SK-N-SH (cell line): ENCODE data around the gene ARHGAP5.

Experiments
- EP300 ChIP-seq, 2 experiments: IDR thresholded peaks; 2 replicates each; pipeline versions ENCODE4 v1.4.0 to v1.6.1; 2012; ENCODE audit warnings: borderline replicate concordance in 1 of 2, low read depth in 1 of 2, low read length in 1 of 2
- EZH2phosphoT487 ChIP-seq: fragments of 200-600 bp; sonication (generic); IDR thresholded peaks from 2 replicates; pipeline ENCODE4 v1.6.1; 2017; ENCODE audit warnings: low read depth, mixed run types, mild to moderate bottlenecking, antibody characterized with exemption, moderate library complexity, borderline replicate concordance
- FOXM1 ChIP-seq: IDR thresholded peaks from 2 replicates; pipeline ENCODE4 v1.4.0; 2012; ENCODE audit warnings: low read depth, mild to moderate bottlenecking
- MAX ChIP-seq: IDR thresholded peaks from 2 replicates; pipeline ENCODE4 v1.4.0; 2012; ENCODE audit warnings: low read depth
- MXI1 ChIP-seq: IDR thresholded peaks from 2 replicates; pipeline ENCODE4 v1.6.1; 2012; ENCODE audit warnings: mild to moderate bottlenecking, low read depth, low read length, improper control_type of control experiment
- NRF1 ChIP-seq: IDR thresholded peaks from 2 replicates; pipeline ENCODE4 v1.6.1; 2012; ENCODE audit warnings: low read depth, mild to moderate bottlenecking, low read length
- SMC3 ChIP-seq: IDR thresholded peaks from 2 replicates; pipeline ENCODE4 v1.6.1; 2012; ENCODE audit warnings: low read depth, low read length, improper control_type of control experiment
- YY1 ChIP-seq: IDR thresholded peaks from 2 replicates; pipeline ENCODE4 v1.4.0; 2012; ENCODE audit warnings: low read depth, mild to moderate bottlenecking
- TF ChIP-seq, protein P1 (sequence below): fragments of 200-600 bp; sonication (generic); IDR thresholded peaks from 2 replicates; pipeline ENCODE4 v1.6.1; 2017; ENCODE audit warnings: antibody characterized with exemption, mild to moderate bottlenecking, moderate library complexity
- TF ChIP-seq, protein P2 (sequence below): IDR thresholded peaks from 2 replicates; pipeline ENCODE4 v1.6.1; 2012; ENCODE audit warnings: mild to moderate bottlenecking, low read depth, low read length, moderate library complexity
- TF ChIP-seq, protein P3 (sequence below): IDR thresholded peaks from 2 replicates; pipeline ENCODE4 v1.4.0; 2012; ENCODE audit warnings: low read depth, borderline replicate concordance

GRCh38 chr14:32136027-32136825 lies 59.1 kb downstream of the ARHGAP5 start:
- TF ChIP-seq, protein P1, sequence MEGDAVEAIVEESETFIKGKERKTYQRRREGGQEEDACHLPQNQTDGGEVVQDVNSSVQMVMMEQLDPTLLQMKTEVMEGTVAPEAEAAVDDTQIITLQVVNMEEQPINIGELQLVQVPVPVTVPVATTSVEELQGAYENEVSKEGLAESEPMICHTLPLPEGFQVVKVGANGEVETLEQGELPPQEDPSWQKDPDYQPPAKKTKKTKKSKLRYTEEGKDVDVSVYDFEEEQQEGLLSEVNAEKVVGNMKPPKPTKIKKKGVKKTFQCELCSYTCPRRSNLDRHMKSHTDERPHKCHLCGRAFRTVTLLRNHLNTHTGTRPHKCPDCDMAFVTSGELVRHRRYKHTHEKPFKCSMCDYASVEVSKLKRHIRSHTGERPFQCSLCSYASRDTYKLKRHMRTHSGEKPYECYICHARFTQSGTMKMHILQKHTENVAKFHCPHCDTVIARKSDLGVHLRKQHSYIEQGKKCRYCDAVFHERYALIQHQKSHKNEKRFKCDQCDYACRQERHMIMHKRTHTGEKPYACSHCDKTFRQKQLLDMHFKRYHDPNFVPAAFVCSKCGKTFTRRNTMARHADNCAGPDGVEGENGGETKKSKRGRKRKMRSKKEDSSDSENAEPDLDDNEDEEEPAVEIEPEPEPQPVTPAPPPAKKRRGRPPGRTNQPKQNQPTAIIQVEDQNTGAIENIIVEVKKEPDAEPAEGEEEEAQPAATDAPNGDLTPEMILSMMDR = no peak
- TF ChIP-seq SMC3 = no peak
- TF ChIP-seq EP300 (IDR thresholded peaks at IDR 0.05; ENCODE audit: borderline replicate concordance in 1 of 2, low read depth in 1 of 2, low read length in 1 of 2) = no peak
- TF ChIP-seq NRF1 = no peak
- no peak for TF ChIP-seq YY1
- TF ChIP-seq, protein P2, sequence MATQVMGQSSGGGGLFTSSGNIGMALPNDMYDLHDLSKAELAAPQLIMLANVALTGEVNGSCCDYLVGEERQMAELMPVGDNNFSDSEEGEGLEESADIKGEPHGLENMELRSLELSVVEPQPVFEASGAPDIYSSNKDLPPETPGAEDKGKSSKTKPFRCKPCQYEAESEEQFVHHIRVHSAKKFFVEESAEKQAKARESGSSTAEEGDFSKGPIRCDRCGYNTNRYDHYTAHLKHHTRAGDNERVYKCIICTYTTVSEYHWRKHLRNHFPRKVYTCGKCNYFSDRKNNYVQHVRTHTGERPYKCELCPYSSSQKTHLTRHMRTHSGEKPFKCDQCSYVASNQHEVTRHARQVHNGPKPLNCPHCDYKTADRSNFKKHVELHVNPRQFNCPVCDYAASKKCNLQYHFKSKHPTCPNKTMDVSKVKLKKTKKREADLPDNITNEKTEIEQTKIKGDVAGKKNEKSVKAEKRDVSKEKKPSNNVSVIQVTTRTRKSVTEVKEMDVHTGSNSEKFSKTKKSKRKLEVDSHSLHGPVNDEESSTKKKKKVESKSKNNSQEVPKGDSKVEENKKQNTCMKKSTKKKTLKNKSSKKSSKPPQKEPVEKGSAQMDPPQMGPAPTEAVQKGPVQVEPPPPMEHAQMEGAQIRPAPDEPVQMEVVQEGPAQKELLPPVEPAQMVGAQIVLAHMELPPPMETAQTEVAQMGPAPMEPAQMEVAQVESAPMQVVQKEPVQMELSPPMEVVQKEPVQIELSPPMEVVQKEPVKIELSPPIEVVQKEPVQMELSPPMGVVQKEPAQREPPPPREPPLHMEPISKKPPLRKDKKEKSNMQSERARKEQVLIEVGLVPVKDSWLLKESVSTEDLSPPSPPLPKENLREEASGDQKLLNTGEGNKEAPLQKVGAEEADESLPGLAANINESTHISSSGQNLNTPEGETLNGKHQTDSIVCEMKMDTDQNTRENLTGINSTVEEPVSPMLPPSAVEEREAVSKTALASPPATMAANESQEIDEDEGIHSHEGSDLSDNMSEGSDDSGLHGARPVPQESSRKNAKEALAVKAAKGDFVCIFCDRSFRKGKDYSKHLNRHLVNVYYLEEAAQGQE = no peak
- TF ChIP-seq MAX = no peak
- no peak for TF ChIP-seq MXI1
- no peak for TF ChIP-seq EZH2phosphoT487
- TF ChIP-seq, protein P3, sequence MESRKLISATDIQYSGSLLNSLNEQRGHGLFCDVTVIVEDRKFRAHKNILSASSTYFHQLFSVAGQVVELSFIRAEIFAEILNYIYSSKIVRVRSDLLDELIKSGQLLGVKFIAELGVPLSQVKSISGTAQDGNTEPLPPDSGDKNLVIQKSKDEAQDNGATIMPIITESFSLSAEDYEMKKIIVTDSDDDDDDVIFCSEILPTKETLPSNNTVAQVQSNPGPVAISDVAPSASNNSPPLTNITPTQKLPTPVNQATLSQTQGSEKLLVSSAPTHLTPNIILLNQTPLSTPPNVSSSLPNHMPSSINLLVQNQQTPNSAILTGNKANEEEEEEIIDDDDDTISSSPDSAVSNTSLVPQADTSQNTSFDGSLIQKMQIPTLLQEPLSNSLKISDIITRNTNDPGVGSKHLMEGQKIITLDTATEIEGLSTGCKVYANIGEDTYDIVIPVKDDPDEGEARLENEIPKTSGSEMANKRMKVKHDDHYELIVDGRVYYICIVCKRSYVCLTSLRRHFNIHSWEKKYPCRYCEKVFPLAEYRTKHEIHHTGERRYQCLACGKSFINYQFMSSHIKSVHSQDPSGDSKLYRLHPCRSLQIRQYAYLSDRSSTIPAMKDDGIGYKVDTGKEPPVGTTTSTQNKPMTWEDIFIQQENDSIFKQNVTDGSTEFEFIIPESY = no peak
- no peak for TF ChIP-seq FOXM1
